ENCODE data around the gene CISH.
A peak's percentile ranks its signal among the peaks of the same experiment; 100 is the strongest.

DNA sequence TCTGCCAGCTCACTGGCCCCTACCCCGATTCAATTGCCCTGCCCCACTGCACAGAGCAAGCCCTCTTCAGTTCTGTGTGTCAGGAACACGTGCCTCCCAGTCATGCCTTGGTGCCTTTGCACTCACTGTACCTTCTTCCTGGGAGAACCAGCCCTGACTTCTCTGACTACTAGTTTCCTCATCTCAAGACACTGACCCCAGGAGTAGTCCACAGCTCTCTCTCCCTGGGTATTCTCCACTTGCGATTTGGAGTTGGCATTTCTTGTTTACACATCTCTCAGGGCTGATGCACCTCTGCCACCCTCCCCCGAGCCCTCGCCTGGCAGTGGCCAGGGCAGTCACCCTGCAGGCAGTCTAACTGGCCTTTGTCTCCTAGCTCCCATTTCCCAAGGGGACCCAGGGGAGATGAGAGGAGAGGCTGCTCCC lies 5.7 kb downstream of the CISH start:
- TF ChIP-seq ETS2 (tag; IDR thresholded peaks at IDR 0.05; ENCODE audit: borderline replicate concordance, poor library complexity, severe bottlenecking) (no peak), POLR2A (conservative IDR thresholded peaks at IDR 0.05) (peak; percentile 44; the same call in 1 of the 2 replicates), CBFB (CRISPR knock-in tag; IDR thresholded peaks at IDR 0.05) (no peak), ZNF274 (IDR thresholded peaks at IDR 0.05; ENCODE audit: borderline replicate concordance, low read depth, low read length) (no peak), TSC22D4 (tag; IDR thresholded peaks at IDR 0.05) (no peak), STAT5A (IDR thresholded peaks at IDR 0.05; ENCODE audit: borderline replicate concordance, low read length) (no peak), RBM22 (IDR thresholded peaks at IDR 0.05; ENCODE audit: low read depth, low read length, poor library complexity, severe bottlenecking) (no peak), ATF1 (CRISPR knock-in tag; IDR thresholded peaks at IDR 0.05) (no peak), ATF1 (tag; IDR thresholded peaks at IDR 0.05) (no peak), EZH2 (IDR thresholded peaks at IDR 0.05; ENCODE audit: borderline replicate concordance, low read depth, low read length) (no peak), CBX3 (IDR thresholded peaks at IDR 0.05; ENCODE audit: borderline replicate concordance in 1 of 2, low read length in 2 of 2) (no peak)
- TF ChIP-seq, protein P1, sequence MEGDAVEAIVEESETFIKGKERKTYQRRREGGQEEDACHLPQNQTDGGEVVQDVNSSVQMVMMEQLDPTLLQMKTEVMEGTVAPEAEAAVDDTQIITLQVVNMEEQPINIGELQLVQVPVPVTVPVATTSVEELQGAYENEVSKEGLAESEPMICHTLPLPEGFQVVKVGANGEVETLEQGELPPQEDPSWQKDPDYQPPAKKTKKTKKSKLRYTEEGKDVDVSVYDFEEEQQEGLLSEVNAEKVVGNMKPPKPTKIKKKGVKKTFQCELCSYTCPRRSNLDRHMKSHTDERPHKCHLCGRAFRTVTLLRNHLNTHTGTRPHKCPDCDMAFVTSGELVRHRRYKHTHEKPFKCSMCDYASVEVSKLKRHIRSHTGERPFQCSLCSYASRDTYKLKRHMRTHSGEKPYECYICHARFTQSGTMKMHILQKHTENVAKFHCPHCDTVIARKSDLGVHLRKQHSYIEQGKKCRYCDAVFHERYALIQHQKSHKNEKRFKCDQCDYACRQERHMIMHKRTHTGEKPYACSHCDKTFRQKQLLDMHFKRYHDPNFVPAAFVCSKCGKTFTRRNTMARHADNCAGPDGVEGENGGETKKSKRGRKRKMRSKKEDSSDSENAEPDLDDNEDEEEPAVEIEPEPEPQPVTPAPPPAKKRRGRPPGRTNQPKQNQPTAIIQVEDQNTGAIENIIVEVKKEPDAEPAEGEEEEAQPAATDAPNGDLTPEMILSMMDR (IDR thresholded peaks at IDR 0.05 in 2 of 3, conservative IDR thresholded peaks at IDR 0.05 in 1 of 3; ENCODE audit: insufficient read depth in 2 of 3, low read depth in 1 of 3, low read length in 3 of 3), result no peak
- TF ChIP-seq, protein P2, sequence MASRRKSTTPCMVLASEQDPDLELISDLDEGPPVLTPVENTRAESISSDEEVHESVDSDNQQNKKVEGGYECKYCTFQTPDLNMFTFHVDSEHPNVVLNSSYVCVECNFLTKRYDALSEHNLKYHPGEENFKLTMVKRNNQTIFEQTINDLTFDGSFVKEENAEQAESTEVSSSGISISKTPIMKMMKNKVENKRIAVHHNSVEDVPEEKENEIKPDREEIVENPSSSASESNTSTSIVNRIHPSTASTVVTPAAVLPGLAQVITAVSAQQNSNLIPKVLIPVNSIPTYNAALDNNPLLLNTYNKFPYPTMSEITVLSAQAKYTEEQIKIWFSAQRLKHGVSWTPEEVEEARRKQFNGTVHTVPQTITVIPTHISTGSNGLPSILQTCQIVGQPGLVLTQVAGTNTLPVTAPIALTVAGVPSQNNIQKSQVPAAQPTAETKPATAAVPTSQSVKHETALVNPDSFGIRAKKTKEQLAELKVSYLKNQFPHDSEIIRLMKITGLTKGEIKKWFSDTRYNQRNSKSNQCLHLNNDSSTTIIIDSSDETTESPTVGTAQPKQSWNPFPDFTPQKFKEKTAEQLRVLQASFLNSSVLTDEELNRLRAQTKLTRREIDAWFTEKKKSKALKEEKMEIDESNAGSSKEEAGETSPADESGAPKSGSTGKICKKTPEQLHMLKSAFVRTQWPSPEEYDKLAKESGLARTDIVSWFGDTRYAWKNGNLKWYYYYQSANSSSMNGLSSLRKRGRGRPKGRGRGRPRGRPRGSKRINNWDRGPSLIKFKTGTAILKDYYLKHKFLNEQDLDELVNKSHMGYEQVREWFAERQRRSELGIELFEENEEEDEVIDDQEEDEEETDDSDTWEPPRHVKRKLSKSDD (conservative IDR thresholded peaks at IDR 0.05; ENCODE audit: low read length), result no peak

All from K562 (cell line).